Germinal center (tissue), 1 donor: ENCODE results near the gene CTDSPL.
"Not testable (repeated sequence)": the region's sequence is repeated elsewhere in the genome, so short reads cannot be mapped to it uniquely, and the experiment has no call there.

Experiments used
- DNase-seq: peaks from one replicate; pipeline ENCODE4 v3.0.0; 2012; ENCODE audit warnings: mixed read lengths, low spot score

Gene CTDSPL

GRCh38 chr3:37968813-37969595 lies 107.3 kb downstream of the CTDSPL start:
- no peak for DNase-seq

GRCh38 chr3:37969596-37970100 lies 108.0 kb downstream of the CTDSPL start:
- no peak for DNase-seq

- DNase-seq = no peak
Observed at GRCh38 chr3:37970802-37971201, 109.1 kb downstream of the CTDSPL start.

GRCh38 chr3:37971467-37971866 lies 109.8 kb downstream of the CTDSPL start:
- no peak for DNase-seq

GRCh38 chr3:37972056-37972455 lies 110.4 kb downstream of the CTDSPL start:
- DNase-seq = not testable (repeated sequence)

- no peak for DNase-seq
Observed at GRCh38 chr3:37973246-37974054, 111.8 kb downstream of the CTDSPL start.

- DNase-seq = peak; percentile 64
Observed at GRCh38 chr3:37974121-37975083, 112.7 kb downstream of the CTDSPL start.

- DNase-seq = no peak
Observed at GRCh38 chr3:37979541-37980461, 118.1 kb downstream of the CTDSPL start.

- no peak for DNase-seq
Observed at GRCh38 chr3:37980462-37981347, 119.0 kb downstream of the CTDSPL start.

- no peak for DNase-seq
Observed at GRCh38 chr3:37981348-37981664, 119.6 kb downstream of the CTDSPL start.

- DNase-seq = no peak
Observed at GRCh38 chr3:37982331-37982730, 120.7 kb downstream of the CTDSPL start.

- DNase-seq = no peak
Observed at GRCh38 chr3:37984051-37984450, 122.4 kb downstream of the CTDSPL start.

GRCh38 chr3:37984596-37984995 lies 122.9 kb downstream of the CTDSPL start:
- DNase-seq = no peak

- DNase-seq = no peak
Observed at GRCh38 chr3:37985637-37986320, 124.1 kb downstream of the CTDSPL start.

GRCh38 chr3:37986479-37987314 lies 125.0 kb downstream of the CTDSPL start:
- DNase-seq = no peak

GRCh38 chr3:37987315-37987697 lies 125.6 kb downstream of the CTDSPL start:
- DNase-seq = no peak

GRCh38 chr3:37987751-37988179 lies 126.1 kb downstream of the CTDSPL start:
- DNase-seq = no peak

- DNase-seq = not testable (repeated sequence)
Observed at GRCh38 chr3:37988376-37988775, 126.7 kb downstream of the CTDSPL start.
